ENCODE measurements around the gene IDS.

Gene IDS

GRCh38 chrX:149517308-149517707 is 12.2 kb upstream of the IDS start:
- no peak overlapping the region for H3K4me3 ChIP-seq (ENCODE audit: low read depth, low read length)
- TF ChIP-seq, protein P1, sequence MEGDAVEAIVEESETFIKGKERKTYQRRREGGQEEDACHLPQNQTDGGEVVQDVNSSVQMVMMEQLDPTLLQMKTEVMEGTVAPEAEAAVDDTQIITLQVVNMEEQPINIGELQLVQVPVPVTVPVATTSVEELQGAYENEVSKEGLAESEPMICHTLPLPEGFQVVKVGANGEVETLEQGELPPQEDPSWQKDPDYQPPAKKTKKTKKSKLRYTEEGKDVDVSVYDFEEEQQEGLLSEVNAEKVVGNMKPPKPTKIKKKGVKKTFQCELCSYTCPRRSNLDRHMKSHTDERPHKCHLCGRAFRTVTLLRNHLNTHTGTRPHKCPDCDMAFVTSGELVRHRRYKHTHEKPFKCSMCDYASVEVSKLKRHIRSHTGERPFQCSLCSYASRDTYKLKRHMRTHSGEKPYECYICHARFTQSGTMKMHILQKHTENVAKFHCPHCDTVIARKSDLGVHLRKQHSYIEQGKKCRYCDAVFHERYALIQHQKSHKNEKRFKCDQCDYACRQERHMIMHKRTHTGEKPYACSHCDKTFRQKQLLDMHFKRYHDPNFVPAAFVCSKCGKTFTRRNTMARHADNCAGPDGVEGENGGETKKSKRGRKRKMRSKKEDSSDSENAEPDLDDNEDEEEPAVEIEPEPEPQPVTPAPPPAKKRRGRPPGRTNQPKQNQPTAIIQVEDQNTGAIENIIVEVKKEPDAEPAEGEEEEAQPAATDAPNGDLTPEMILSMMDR (IDR thresholded peaks at IDR 0.05; ENCODE audit: insufficient read depth, low read depth, low read length, missing control alignments): no peak
- no peak for DNase-seq (ENCODE audit: low read depth)

GRCh38 chrX:149516604-149517003 is 11.5 kb upstream of the IDS start:
- TF ChIP-seq, protein P1 (IDR thresholded peaks at IDR 0.05; ENCODE audit: insufficient read depth, low read depth, low read length, missing control alignments): no peak
- DNase-seq (ENCODE audit: low read depth): no peak
- H3K4me3 ChIP-seq (ENCODE audit: low read depth, low read length): no peak overlapping the region

DNA sequence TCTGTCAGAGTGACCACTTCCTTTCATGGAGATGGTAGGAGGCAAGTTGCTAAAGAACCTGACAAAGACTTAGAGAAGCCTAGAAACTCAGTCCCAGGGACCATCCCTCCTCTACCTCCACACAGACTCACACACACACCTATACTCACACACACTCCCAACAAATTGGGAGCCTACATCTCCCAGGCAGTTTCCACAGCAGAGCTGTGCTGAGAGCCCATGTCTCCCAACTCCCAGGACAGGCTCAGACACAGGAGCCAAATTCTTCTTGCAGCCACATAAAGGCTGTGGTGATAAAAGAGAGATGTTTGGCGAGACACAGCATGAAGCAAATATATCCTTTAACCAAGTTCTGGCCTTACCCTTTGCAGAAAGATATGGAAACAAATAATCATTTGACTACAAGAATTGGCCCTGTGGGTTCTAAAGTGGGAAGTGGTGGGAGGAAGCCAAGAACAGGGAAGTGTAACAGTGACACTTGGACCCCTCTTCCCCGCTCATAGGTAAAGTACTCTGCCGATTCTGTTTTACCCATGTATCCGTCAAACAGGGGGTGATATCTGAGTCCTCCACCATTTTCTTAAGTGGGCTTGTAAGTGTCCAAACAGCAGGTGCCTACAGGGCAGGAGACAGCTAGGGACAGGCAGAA is 11.0 kb upstream of the IDS start:
- no peak for DNase-seq (ENCODE audit: low read depth)
- TF ChIP-seq, protein P1 (IDR thresholded peaks at IDR 0.05; ENCODE audit: insufficient read depth, low read depth, low read length, missing control alignments): no peak
- no peak overlapping the region for H3K4me3 ChIP-seq (ENCODE audit: low read depth, low read length)

- no peak for DNase-seq (ENCODE audit: low read depth)
- TF ChIP-seq, protein P1 (IDR thresholded peaks at IDR 0.05; ENCODE audit: insufficient read depth, low read depth, low read length, missing control alignments): no peak
- no peak overlapping the region for H3K4me3 ChIP-seq (ENCODE audit: low read depth, low read length)
Observed at GRCh38 chrX:149513825-149514428, 8.8 kb upstream of the IDS start.

DNA sequence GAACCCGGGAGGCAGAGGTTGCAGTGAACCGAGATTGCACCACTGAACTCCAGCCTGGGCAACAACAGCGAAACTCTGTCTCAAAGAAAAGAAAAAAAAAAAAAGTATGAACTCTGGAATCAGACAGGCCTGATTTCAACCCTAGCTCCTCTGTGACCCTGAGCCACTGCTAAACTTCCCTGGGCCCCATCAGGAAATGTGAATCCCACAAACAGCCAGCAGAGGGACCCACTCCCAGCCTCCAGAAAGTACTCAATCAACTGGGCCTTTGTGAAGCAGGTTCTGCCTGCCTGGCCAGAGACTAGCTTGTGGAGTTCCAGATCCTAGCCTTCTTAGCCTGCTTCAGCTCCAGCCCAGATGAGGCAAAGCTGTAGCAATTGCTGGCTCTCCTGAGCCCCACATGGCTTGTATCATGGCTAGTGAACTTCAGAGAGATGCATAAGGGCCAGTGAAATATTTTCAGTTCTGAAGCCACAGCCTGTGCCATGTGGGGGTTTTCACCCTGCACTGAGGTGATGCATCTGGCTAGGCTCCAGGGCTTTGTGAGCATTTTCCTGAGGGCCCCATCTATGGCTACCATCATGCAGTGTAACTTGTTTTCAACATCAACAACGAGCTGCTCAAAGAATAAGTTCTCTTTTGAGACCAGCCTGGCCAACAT is 7.2 kb upstream of the IDS start:
- no peak overlapping the region for H3K4me3 ChIP-seq (ENCODE audit: low read depth, low read length)
- TF ChIP-seq, protein P1 (IDR thresholded peaks at IDR 0.05; ENCODE audit: insufficient read depth, low read depth, low read length, missing control alignments): peak; percentile 58
- DNase-seq (ENCODE audit: low read depth): peak; percentile 64

- TF ChIP-seq, protein P1 (IDR thresholded peaks at IDR 0.05; ENCODE audit: insufficient read depth, low read depth, low read length, missing control alignments): no peak
- no peak overlapping the region for H3K4me3 ChIP-seq (ENCODE audit: low read depth, low read length)
- no peak for DNase-seq (ENCODE audit: low read depth)
Observed at GRCh38 chrX:149511081-149511480, 6.0 kb upstream of the IDS start.

Data from GM12865 (cell line).